AG10803 (cell line): ENCODE results near the gene F2RL2.

Experiments
- DNase-seq: peaks from one replicate; pipeline ENCODE4 v3.0.0; 2010; ENCODE audit warnings: low read depth
- H3K4me3 ChIP-seq: 2 replicates; pipeline ENCODE4 v1.5.1; 2011; ENCODE audit warnings: mild to moderate bottlenecking, low read length, control low read depth
- CTCF ChIP-seq: conservative IDR thresholded peaks from 2 replicates; pipeline ENCODE4 v1.5.1; 2011; ENCODE audit warnings: mild to moderate bottlenecking, low read length, control low read depth, inconsistent platforms

The F2RL2 gene

DNA sequence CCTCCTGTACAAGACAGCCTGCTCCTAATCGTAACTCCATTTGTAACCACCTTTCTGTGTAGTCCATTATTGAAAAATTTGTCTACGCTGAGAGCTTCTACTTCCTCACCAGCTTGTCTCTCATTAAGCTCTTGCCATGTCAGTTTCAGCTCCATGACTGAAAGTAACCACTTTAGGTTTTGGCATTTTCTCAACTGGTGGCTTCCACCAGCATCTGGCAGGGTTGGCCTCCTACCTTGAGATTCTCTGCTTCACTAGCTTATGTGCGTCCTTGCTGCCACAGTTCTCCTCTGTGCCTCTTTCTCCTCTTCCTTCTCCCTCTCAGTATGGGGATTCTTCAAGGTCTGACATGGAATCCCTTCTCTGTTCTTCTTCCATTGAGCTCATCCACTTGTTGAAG lies 31.8 kb downstream of the F2RL2 start:
- TF ChIP-seq CTCF: no peak
- no peak overlapping the region for H3K4me3 ChIP-seq
- no peak for DNase-seq

GRCh38 chr5:76590027-76590426 lies 33.2 kb downstream of the F2RL2 start:
- DNase-seq: no peak
- no peak for TF ChIP-seq CTCF
- H3K4me3 ChIP-seq: no peak overlapping the region

DNA sequence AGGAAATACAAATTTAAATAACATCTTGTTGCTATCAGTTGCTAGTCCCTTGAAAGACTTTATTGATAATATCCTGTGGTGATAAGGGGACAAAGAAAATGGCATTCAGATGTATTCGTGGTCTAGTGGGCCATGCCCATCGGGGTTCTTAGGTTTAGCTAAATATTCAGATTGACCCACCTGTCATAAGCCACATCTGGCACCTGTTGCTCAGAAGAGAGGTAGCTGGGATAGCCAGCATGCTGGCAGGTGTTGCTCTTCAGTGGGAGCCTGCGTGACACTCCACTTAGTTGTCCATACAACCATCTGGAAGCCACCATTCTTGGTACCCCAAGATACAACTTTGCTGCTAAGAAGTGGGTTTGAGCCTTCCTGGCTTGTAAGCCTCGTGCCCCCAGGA lies 36.7 kb downstream of the F2RL2 start:
- TF ChIP-seq CTCF: no peak
- H3K4me3 ChIP-seq: no peak overlapping the region
- no peak for DNase-seq

- no peak for TF ChIP-seq CTCF
- H3K4me3 ChIP-seq: no peak overlapping the region
- DNase-seq: no peak
These were observed 37.4 kb downstream of the F2RL2 start for GRCh38 chr5:76585783-76586217.

- DNase-seq: peak; percentile 15
- H3K4me3 ChIP-seq: no peak overlapping the region
- peak; percentile 40; the same call in 1 of the 2 replicates for TF ChIP-seq CTCF
These were observed 39.8 kb downstream of the F2RL2 start for GRCh38 chr5:76583163-76584047.

DNA sequence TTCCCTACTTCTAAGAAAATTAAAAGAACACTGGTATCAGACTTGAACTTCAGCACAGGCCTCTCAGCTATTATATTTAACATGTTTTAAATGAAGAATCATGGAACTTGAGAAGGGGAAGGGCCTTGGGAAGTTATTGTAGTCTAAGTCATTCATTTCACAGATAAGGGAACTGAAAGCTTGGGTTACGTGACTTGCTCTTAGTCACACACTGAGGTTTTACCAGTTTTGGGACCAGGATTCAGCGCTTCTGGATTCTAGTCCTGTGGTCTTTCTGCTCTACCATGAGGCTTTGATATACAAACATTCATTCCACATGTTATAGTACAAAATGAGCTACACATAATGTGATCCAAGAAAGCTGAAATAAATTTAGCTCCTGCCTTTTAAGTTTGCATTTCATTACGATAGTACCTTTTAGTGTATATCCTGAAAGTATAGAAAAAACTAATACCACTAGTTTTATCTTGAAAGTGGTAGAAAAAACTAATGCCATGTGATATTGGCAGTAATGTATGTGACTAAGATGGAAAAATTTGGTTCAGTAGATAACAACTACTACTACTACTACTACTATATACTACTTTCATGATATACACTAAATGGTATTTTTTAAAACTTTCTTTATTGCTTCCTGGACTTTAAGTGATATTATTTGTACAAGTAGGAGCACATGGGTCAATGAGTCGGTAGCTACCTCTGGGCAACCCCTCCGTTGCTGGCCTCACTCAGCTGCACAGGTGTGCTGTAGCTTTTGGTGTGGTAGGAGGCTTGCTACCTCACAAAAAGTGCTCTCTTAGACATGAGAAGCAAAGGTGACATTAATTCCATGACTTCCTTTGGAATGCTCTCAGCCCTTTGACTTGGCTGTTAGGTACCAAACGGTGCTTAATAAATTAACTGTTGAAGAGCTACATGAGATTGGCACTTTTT lies 40.7 kb downstream of the F2RL2 start:
- H3K4me3 ChIP-seq: no peak overlapping the region
- DNase-seq: no peak
- no peak for TF ChIP-seq CTCF
